Stimulated activated CD4-positive, alpha-beta T cell treated with anti-CD3 and anti-CD28 coated beads, TNF-alpha, amount 100 ng/mL, for 48 hours (primary cell): ENCODE measurements around the gene PLA2G4D.

Experiments
- DNase-seq, 3 donors: peaks; one replicate each; pipeline ENCODE4 v3.0.0-alpha.2; 2020; ENCODE audit warnings: low read depth in 3 of 3

Gene PLA2G4D, protein sequence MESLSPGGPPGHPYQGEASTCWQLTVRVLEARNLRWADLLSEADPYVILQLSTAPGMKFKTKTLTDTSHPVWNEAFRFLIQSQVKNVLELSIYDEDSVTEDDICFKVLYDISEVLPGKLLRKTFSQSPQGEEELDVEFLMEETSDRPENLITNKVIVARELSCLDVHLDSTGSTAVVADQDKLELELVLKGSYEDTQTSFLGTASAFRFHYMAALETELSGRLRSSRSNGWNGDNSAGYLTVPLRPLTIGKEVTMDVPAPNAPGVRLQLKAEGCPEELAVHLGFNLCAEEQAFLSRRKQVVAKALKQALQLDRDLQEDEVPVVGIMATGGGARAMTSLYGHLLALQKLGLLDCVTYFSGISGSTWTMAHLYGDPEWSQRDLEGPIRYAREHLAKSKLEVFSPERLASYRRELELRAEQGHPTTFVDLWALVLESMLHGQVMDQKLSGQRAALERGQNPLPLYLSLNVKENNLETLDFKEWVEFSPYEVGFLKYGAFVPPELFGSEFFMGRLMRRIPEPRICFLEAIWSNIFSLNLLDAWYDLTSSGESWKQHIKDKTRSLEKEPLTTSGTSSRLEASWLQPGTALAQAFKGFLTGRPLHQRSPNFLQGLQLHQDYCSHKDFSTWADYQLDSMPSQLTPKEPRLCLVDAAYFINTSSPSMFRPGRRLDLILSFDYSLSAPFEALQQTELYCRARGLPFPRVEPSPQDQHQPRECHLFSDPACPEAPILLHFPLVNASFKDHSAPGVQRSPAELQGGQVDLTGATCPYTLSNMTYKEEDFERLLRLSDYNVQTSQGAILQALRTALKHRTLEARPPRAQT

DNA sequence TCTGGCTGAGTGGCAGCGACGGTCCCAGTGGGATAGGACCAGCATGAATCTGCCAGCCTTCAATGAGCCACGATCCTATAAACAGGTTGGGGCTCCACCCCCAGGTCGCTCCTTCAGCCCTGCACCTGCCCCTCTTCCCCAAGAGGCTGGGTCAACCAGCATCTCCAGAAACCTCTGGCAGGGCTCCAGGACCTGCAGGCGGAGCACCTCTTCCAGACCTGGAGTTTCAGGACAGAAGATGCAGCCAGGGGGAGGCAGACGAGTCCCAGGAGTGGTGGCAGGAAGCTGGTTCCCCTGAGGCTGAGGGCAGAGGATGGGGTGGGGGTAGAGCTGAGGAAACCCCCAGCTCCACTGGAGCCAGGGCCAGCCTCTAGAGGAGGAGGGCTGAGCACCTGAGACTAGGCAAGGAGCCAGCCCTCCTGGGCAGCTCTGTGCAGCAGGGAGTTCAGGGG is at the start of gene PLA2G4D:
PLA2G4D (minus strand) TSS at position 51 of the 452 bp plus-strand sequence. CDS start 103 bp downstream, outside the sequence.
- DNase-seq: no peak

DNA sequence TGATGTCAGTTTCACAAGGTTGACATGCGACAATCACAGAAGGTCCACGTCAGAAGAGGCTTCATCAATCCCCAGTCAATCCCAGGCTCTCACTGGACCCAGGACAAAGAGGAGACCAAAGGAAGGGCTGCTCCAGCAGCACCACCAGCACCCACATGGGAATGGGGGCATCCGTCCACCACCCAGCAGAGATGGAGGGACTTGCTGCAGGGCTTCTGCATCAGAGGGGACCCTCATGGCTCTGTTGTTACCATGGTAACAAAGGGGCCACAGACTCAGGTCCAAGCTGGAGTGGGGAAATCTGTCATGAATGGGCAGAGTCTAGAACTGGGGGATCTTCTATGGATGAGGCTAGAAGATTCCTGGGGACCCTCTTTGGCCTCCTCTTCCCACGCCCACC is 49.0 kb upstream of the PLA2G4D start:
- no peak for DNase-seq

DNA sequence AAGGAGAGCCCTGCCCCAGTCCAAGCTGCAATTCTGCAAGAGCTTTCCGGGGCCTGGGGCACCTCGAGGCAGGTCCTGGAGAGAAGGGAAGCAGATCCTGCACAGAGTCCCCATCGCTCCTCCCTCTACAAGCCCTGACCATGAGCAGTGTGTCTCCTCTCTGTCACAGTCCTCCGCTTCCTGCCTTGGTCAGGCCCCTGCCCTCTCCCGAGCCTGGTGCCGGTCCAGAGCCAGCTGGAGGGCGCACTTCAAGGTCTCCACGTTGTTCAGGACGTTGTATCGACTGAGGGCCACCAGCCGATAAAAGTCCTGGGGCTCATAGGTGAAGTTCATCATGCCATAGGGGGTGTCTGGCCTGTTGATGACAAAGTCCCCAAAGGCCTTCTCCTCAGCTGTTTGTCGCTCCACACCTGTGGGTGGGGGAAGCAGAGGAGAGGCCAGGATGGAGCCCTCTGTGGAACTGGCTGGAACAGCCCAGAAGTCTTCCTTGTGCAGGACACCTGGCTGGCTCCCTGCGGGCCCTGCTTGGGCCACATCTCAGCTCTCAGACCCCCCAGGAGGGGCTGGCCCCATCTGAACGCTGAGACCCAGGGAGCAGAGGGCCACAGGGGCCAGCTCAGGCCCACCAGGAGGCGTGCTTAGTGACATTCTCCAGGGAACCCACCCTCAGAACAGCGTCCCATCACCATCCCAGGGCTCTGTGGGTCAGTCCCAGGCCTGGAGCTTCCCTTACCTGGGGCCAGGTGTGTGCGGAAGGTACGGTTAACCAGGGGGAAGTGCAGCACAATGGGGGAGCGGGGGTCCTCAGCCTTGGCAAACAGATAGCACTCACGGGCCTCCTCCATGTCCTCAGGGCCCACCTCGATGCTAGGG is 47.7 kb upstream of the PLA2G4D start:
- DNase-seq: no peak

DNA sequence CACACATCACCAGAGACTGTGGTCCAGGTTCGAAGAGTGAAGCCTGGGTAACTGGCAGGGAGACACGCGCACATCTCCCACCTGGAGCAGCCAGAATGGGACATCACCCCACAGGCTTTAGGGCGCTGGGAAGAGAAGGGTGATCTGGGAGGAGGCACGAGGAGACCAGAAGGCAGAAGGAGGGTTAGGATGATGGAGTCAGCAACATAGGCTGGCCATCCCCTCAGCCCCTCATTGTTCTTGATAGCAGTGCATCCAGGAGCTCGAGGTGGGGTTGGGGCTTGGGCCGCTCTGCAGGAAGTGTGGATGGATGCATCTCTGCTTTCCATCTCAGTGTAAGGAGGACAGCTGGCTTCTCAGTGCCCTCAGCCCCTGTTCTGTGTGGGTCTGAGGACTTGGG is 46.9 kb upstream of the PLA2G4D start:
- DNase-seq: no peak

DNA sequence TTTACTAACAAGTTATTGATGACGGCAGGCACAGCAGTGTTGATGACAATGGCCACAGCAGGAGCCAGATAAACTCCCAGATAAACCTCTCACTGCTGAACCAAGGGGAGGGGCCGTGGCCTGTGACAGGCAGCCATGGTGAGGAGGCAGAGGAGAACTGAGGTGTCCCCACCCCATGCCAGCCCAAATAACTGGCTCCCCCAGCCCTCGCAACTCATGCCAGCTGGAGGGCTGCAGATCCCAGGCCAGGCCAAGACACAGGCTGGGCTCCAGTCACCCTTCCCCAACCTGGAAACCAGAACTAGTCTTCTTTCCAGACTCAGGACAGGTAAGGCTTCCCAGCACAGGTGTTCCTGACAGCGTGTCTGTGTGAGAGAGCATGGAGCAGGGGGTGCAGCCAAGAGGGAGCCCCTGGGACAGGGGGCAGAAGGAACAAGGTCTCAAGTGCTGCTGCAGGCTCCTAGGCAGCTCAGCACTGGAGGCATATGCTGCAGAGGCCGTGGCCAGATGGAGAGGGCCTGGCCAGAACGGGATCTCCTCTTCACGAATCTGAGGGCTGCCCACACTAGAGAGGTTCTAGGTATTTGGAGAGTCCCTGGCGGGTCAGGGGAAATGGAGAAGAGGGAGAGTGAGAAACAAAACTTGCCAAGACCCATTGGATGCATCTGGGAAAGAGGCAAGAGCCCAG is 46.2 kb upstream of the PLA2G4D start:
- DNase-seq: no peak

DNA sequence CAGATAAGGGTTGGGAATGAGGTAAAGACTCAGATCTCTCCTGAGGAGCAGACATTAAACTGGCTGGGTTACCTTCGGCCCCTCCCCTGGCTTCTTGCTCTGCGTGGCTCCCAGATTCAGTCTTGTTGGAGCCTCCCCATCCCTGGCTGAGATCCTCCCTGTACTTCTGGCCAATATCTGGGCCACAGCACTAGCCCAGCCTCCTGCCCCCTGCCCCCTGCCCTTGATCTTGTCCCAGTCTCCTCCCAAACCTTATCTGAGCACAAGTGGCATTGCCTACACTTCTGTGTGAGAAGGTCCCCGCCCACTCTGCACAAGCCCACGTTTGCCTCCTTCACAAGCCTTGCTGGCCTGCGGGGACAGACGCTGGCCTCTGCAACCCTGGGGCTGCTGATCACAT is 45.2 kb upstream of the PLA2G4D start:
- DNase-seq: no peak

DNA sequence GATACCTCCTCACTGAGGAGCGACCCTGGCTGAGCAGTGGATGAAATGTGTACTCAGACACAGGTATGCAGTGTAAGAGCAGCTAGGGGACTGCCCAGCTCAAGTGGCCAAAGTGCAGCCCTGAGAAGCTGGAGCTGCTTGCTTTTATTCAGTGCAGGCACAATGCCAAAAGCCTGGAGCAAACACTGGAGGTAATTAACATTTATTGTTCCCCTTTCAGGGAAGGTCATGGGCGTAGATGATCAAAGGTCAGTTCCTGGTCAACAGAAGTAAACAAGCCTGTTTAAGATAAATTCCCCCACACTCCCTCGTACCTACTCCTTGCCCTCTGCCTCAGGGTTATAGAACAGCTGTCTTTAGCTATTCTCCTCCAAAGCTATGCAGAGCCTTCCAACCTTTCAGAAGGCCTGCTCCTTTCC is 44.6 kb upstream of the PLA2G4D start:
- DNase-seq: no peak

DNA sequence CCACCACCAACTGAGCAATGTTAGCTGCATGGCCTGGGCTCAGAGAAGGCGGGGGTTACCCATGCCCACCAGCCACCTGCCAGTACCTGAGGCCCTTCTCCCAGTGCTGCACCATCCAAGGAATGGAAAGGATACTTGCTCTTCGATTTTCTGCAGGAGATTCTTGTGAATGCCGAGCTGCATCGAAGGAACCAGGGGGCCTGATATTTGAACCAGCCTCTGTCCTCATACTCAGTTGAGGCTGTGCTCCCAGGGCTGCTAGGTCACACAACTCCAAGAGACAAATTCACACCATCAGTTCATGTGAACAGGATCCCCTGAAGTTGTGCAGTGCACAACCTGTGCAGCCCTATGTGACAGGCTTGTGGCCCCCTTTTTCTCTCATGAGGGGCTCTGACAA is 44.0 kb upstream of the PLA2G4D start:
- DNase-seq: no peak

DNA sequence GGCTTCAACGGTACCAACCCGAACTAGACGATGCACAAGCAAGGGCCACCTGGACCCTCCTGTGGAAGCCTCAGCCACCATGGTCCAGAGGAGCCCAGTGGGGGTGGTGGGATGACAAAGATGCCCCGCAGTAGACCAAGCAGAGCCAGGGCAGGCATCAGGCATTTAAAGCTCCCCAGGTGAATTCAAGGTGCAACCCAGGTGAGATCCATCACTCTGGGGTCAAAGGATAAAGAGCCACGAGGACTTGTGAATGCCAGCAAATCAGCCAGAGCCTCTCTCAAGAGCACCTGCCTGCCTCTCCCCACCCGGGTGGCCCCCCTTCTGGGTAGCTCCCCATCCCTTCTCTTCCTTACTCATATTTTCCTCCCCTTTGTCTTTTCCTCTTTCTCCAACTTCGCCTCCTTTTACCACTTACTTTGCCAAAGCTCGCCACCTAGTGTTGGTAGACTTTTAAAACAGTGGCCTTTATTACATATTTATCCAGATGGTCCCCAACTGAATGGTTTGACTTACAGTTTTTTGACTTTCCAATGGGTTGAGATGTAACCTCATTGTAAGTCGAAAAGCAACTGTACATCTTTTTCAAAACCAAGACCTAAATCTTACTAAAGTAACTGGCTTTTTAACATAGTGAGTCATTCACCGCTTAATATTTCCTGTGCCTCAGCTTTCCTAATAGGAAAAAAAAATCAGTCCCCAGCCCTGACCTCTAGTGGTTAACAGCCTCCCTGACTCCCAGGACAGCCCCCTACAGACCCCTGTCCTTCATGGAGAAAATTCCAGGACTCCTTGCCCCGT is 43.3 kb upstream of the PLA2G4D start:
- DNase-seq: peak in 1 of 3 donors; percentile 22

DNA sequence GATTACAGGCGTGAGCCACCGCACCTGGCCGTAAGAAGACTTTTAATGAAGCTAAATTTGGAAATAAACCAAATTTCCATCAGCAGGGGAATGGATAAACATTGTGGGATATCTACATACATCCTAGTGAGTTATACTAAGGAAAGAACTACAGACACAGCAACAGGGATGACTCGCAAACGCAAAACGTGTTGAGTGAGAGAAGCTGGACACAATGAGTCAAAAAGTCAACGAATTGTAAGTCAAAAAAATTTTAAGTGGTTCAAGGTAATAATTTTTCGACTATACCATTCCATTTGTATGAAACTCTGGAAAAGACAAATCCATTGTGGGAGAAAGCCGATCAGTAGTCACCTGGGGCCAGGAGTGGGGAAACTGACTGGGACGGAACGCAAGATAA is 42.2 kb upstream of the PLA2G4D start:
- no peak for DNase-seq

DNA sequence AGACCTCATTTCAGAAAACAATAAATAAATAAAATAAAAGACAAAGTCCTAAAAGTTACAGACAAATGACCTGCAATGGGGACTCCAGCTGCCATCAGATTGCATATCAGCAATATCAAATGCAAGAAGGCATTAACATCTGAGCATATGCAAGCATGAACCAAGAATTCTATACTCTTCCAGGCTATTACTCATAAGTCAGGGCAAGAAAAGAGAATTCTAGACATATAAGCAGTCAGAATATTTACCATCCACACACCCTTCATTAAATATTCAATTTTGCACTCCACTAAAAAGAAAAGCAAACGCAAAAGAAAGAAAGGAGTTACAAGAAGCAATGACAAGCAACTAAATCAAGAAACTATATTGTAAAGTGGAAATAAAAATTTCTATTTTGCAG is 41.0 kb upstream of the PLA2G4D start:
- no peak for DNase-seq

DNA sequence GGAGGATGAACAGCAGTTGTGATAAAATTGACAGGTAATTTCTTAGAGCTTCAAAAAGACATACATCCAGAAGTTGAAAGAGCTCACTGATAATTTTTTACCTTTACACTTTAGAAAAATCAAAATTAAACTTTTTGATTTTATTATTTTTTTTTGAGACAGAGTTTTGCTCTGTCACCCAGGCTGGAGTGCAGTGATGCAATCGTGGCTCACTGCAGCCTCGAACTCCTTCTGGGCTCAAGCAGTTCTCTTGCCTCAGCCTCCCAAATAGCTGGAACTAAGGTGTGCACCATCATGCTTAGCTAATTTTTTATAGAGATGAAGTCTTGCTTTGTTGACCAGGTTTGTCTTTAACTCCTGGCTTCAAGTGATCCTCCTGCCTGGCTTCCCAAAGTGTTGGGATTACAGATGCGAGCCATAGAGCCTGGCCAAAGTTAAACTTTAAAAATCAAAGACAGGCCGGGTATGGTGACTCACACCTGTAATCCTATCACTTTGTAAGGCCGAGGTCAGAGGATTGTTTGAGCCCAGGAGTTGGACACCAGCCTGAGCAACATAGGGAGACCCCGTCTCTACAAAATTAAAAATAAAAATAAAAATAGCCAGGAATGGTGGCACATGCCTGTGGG is 40.4 kb upstream of the PLA2G4D start:
- no peak for DNase-seq

DNA sequence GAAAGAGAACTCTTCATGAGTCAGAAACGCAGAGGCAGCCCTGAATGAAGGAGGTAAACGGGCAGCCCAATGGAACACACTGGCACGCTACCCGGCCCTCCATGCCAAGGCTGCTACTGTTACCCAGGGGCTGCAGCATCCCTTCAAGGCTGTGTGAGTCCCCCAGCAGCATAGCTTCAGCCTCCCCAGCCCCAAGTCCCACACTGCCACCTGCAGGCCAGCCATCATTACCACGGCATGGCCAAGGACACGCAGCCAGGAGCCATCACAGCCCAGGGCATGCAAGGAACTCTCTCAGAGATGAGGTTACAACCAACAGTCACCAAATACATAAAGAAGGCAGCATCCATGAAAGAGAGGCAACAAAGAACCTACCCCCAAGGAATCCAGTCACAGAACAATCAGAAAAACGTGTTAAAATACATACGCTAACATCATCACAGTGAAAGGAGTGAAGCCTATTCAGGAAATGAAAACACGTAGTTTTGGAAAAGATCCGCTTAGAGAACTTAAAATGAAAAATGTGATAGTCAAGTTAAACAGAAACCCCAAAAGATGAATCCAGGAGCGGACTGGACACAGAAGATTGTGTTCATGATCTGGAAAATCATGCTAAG is 39.6 kb upstream of the PLA2G4D start:
- peak; percentile 20 to 70 (median 33) for DNase-seq

DNA sequence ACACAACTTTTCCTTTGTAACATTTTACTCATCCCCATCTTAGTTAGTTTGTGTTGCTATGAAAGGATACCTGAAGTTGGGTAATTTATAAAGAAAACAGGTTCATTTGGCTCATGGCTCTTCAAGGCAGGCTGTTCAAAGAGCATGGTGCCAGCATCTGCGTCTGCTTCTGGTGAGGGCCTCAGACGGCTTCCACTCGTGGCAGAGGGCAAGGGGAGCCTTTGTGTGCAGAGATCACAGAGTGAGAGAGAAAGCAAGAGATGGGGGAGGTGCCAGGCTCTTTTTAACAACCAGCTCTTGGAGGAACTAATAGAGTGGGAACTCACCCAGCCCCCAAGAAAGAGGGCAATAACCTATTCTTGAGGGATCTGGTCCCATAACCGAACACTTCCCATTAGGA is 39.0 kb upstream of the PLA2G4D start:
- no peak for DNase-seq

DNA sequence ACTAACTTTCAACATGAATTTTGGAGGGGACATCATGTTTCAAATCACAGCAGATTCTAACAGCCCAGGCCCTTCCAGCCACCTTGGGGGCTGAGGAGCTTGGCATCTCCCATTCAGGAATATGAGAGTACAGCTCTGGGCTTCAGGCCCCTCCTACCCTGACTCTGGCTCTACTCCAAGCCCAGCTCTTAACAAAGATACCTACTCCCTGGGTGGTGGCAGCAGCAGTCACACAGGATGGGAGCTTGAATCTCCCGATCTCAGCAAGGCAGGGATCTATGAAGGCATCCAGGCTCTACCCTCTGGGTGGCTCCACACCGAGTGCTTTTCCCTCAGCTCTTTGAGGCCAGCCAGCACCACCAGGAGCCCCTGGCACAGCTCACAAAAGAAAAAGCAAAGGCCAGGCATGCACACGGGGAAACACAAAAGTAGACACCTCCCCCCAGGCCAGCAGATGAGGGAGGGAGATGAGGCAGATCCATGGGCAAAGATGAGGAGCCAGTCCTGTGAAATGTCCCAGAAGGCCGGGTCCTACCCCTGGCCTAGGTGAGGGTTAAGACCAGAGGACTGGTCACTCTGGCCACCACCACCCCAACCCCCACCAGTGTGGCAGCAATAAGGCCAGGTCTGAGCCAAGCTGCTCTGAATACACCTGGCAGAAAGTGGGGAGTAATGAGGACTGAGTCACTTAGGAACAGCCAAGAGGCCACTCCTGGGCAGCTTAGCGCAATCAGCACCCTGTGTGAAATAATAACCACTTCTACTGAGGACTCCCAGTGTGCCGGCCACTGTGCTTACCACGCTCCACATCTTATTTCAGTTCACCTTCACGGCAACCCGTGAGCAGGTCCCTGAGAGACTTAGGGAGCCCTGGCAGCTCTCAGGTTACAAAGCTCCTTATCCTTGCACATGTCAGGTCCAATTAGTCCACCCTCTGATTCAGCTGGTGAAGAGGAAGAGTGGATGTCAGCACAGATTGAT is 37.8 kb upstream of the PLA2G4D start:
- DNase-seq: no peak

DNA sequence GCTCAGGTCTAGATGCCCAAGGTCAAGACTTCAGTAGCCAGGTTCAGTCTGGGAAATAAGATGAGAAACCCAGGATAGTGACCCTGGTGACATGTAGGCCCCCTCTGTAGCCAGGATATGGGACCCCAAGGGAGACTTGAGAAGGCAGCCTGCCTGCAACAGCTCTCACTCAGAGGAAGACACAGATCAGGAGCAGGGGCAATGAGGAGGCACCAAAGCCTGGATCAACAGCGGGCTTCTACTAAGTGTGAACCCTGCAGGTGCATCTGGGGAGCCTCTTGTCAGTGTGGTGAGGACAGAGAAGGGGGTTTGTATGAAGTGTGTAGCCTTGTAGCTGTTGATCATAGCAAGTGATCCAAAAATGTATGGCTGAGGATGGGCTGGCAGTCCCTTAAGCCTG is 36.6 kb upstream of the PLA2G4D start:
- DNase-seq: no peak

DNA sequence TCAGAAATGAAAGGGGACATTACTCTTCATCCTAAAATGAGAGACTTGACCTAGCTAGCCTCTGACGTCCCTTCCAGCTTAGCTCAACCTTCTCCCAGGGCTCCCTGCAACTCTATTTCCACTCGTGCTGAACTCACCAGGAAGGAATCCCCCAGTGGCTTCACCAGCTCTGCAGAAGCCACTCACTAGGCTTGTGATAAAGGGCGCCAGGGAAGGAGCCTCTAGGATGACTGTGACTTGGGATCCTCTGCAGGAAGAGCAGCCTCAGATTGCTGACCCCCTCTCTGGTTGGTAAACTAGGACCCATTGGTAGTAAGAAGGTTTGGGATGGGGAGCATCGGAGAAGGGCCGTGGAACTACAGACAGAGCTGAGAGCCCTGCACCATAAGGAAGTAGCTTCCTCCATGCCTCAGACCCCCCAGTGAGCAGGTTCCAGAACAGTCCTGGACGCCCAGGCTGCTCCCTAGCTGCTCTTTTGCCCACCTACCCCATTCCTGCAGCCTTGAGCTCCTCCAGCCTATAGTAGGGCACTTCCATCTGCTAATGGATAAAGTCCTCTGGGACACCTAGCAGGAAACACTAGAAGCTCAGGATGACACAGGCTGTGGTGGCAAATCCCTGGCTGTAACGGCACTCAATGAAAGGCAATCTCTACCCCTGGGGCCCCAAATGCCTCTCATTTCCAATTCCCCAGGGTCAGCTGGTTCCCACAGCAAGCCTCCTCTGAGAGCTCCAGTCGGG is 36.1 kb upstream of the PLA2G4D start:
- no peak for DNase-seq

DNA sequence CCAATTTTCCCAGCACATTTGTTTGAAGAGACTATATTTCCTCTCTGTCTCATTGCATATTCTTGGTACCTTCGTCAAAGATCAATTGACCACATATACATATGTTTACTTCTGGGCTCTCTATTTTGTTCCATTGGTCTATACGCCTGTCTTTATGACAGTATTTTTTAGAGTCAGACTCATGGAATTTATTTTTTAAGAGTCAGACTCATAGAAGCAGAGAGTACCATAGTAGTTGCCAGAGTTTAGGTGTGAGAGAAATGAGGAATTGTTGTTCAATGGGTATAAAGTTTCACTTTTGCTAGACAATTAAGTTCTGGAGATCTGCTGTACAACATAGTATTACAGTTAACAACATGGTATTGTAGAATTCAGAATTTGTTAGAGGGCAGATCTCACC is 35.0 kb upstream of the PLA2G4D start:
- no peak for DNase-seq
